Activated naive CD8-positive, alpha-beta T cell treated with anti-CD3 and anti-CD28 coated beads for 36 hours (primary cell): ENCODE measurements around the gene EP400. TPM values are rescaled to one million over a fixed set of nuclear protein-coding genes. Genes with fewer than 3 reads are reported as not detected.

Source experiments
- DNase-seq: peaks from one replicate; pipeline ENCODE4 v3.0.0; 2021
- H3K27ac Mint-ChIP-seq: one replicate; pipeline ENCODE4 v1.8.0; 2022; ENCODE audit warnings: mild to moderate bottlenecking, moderate library complexity, mixed read lengths
- H3K27me3 Mint-ChIP-seq: one replicate; pipeline ENCODE4 v1.8.0; 2022; ENCODE audit warnings: mild to moderate bottlenecking, mixed read lengths
- H3K36me3 Mint-ChIP-seq: one replicate; pipeline ENCODE4 v1.8.0; 2021; ENCODE audit warnings: mild to moderate bottlenecking, mixed read lengths
- H3K4me1 Mint-ChIP-seq: one replicate; pipeline ENCODE4 v1.8.0; 2021; ENCODE audit warnings: mixed read lengths
- H3K4me3 Mint-ChIP-seq: one replicate; pipeline ENCODE4 v1.8.0; 2022; ENCODE audit warnings: mild to moderate bottlenecking, moderate library complexity, mixed read lengths
- H3K9me3 Mint-ChIP-seq: one replicate; pipeline ENCODE4 v1.8.0; 2022; ENCODE audit warnings: mixed read lengths
- total RNA-seq, 2 experiments: library from RNA; stranded (reverse); gene quantifications; one replicate each; pipeline ENCODE4 v1.2.3, GENCODE V29; 2021

EP400 gene
- total RNA-seq, 2 experiments from 2014 or later: 42.8 to 43.6 TPM

GRCh38 chr12:132020292-132020691, 70.5 kb downstream of the EP400 start:
- Mint-ChIP-seq H3K36me3 (peaks cover 17% of the 10 kb centered on the region), H3K4me3 (no peak overlapping the region), H3K9me3 (no peaks in the 10 kb centered on the region), H3K4me1 (no peaks in the 10 kb centered on the region), H3K27me3 (no peaks in the 10 kb centered on the region), H3K27ac (no peak overlapping the region)
- DNase-seq: no peak

- DNase-seq: no peak
- no peaks in the 10 kb centered on the region for H3K27me3 Mint-ChIP-seq
- no peaks in the 10 kb centered on the region for H3K9me3 Mint-ChIP-seq
- no peaks in the 10 kb centered on the region for H3K4me1 Mint-ChIP-seq
- no peak overlapping the region for H3K4me3 Mint-ChIP-seq
- no peak overlapping the region for H3K27ac Mint-ChIP-seq
- peaks cover 20% of the 10 kb centered on the region for H3K36me3 Mint-ChIP-seq
Measured at GRCh38 chr12:132021031-132021871, 71.5 kb downstream of the EP400 start.

GRCh38 chr12:132021965-132022364, 72.2 kb downstream of the EP400 start:
- Mint-ChIP-seq H3K27me3 (no peaks in the 10 kb centered on the region), H3K4me1 (no peaks in the 10 kb centered on the region), H3K9me3 (no peaks in the 10 kb centered on the region), H3K36me3 (peaks cover 17% of the 10 kb centered on the region), H3K4me3 (no peak overlapping the region), H3K27ac (no peak overlapping the region)
- no peak for DNase-seq

- H3K4me3 Mint-ChIP-seq: no peak overlapping the region
- H3K27me3 Mint-ChIP-seq: no peaks in the 10 kb centered on the region
- DNase-seq: no peak
- no peaks in the 10 kb centered on the region for H3K4me1 Mint-ChIP-seq
- H3K36me3 Mint-ChIP-seq: peaks cover 16% of the 10 kb centered on the region
- no peaks in the 10 kb centered on the region for H3K9me3 Mint-ChIP-seq
- H3K27ac Mint-ChIP-seq: no peak overlapping the region
Measured at GRCh38 chr12:132023658-132024057, 73.9 kb downstream of the EP400 start.

- Mint-ChIP-seq H3K9me3 (no peaks in the 10 kb centered on the region), H3K27me3 (no peaks in the 10 kb centered on the region), H3K27ac (no peak overlapping the region), H3K36me3 (peaks cover 16% of the 10 kb centered on the region), H3K4me3 (no peak overlapping the region), H3K4me1 (no peaks in the 10 kb centered on the region)
- no peak for DNase-seq
Measured at GRCh38 chr12:132024758-132025157, 75.0 kb downstream of the EP400 start.

- H3K9me3 Mint-ChIP-seq: no peaks in the 10 kb centered on the region
- no peak overlapping the region for H3K27ac Mint-ChIP-seq
- H3K4me1 Mint-ChIP-seq: no peaks in the 10 kb centered on the region
- H3K27me3 Mint-ChIP-seq: no peaks in the 10 kb centered on the region
- peaks cover 12% of the 10 kb centered on the region for H3K36me3 Mint-ChIP-seq
- no peak overlapping the region for H3K4me3 Mint-ChIP-seq
- no peak for DNase-seq
Measured at GRCh38 chr12:132025526-132025925, 75.8 kb downstream of the EP400 start.

GRCh38 chr12:132026061-132026795, 76.5 kb downstream of the EP400 start:
- Mint-ChIP-seq H3K27ac (no peak overlapping the region), H3K27me3 (no peaks in the 10 kb centered on the region), H3K4me3 (no peak overlapping the region), H3K9me3 (no peaks in the 10 kb centered on the region), H3K36me3 (peaks cover 12% of the 10 kb centered on the region), H3K4me1 (no peaks in the 10 kb centered on the region)
- DNase-seq: no peak

- Mint-ChIP-seq H3K4me1 (no peaks in the 10 kb centered on the region), H3K27me3 (no peaks in the 10 kb centered on the region), H3K36me3 (peaks cover 15% of the 10 kb centered on the region), H3K9me3 (no peaks in the 10 kb centered on the region), H3K27ac (no peak overlapping the region), H3K4me3 (no peak overlapping the region)
- DNase-seq: no peak
Measured at GRCh38 chr12:132026796-132027500, 77.2 kb downstream of the EP400 start.

GRCh38 chr12:132027636-132028035, 77.9 kb downstream of the EP400 start:
- Mint-ChIP-seq H3K36me3 (peaks cover 13% of the 10 kb centered on the region), H3K27me3 (no peaks in the 10 kb centered on the region), H3K9me3 (no peaks in the 10 kb centered on the region)

GRCh38 chr12:132028111-132028510, 78.4 kb downstream of the EP400 start:
- DNase-seq: no peak
- H3K4me1 Mint-ChIP-seq: no peaks in the 10 kb centered on the region

More at GRCh38 chr12:132027636-132028035, 77.9 kb downstream of the EP400 start:
- H3K27ac Mint-ChIP-seq: no peak overlapping the region
- no peaks in the 10 kb centered on the region for H3K4me1 Mint-ChIP-seq
- no peak overlapping the region for H3K4me3 Mint-ChIP-seq
- DNase-seq: no peak

GRCh38 chr12:132029503-132030300, 80.0 kb downstream of the EP400 start:
- no peaks in the 10 kb centered on the region for H3K9me3 Mint-ChIP-seq
- H3K4me3 Mint-ChIP-seq: no peak overlapping the region
- no peaks in the 10 kb centered on the region for H3K4me1 Mint-ChIP-seq
- H3K36me3 Mint-ChIP-seq: peaks cover 16% of the 10 kb centered on the region
- no peak overlapping the region for H3K27ac Mint-ChIP-seq
- no peak for DNase-seq
- no peaks in the 10 kb centered on the region for H3K27me3 Mint-ChIP-seq

More at GRCh38 chr12:132028111-132028510, 78.4 kb downstream of the EP400 start:
- no peaks in the 10 kb centered on the region for H3K9me3 Mint-ChIP-seq
- no peaks in the 10 kb centered on the region for H3K27me3 Mint-ChIP-seq
- H3K36me3 Mint-ChIP-seq: peaks cover 13% of the 10 kb centered on the region
- no peak overlapping the region for H3K4me3 Mint-ChIP-seq
- H3K27ac Mint-ChIP-seq: no peak overlapping the region

- H3K9me3 Mint-ChIP-seq: no peaks in the 10 kb centered on the region
- H3K4me1 Mint-ChIP-seq: no peaks in the 10 kb centered on the region
- H3K4me3 Mint-ChIP-seq: no peak overlapping the region
- DNase-seq: no peak
- peaks cover 16% of the 10 kb centered on the region for H3K36me3 Mint-ChIP-seq
- no peak overlapping the region for H3K27ac Mint-ChIP-seq
- H3K27me3 Mint-ChIP-seq: no peaks in the 10 kb centered on the region
Measured at GRCh38 chr12:132030367-132031038, 80.8 kb downstream of the EP400 start.

GRCh38 chr12:132033627-132034026, 83.9 kb downstream of the EP400 start:
- Mint-ChIP-seq H3K4me1 (no peaks in the 10 kb centered on the region), H3K27ac (no peak overlapping the region), H3K27me3 (no peaks in the 10 kb centered on the region), H3K36me3 (peaks cover 17% of the 10 kb centered on the region), H3K4me3 (no peak overlapping the region), H3K9me3 (no peaks in the 10 kb centered on the region)
- no peak for DNase-seq

GRCh38 chr12:132036063-132036683, 86.4 kb downstream of the EP400 start:
- Mint-ChIP-seq H3K4me1 (no peaks in the 10 kb centered on the region), H3K27ac (no peak overlapping the region), H3K27me3 (no peaks in the 10 kb centered on the region), H3K9me3 (no peaks in the 10 kb centered on the region), H3K36me3 (peaks cover 17% of the 10 kb centered on the region), H3K4me3 (no peak overlapping the region)
- DNase-seq: no peak
